ENCODE measurements around the gene DCAF12. TPM values are rescaled to one million over a fixed set of nuclear protein-coding genes. Genes with fewer than 3 reads are reported as not detected.

The DCAF12 gene
- polyA plus RNA-seq, 1 donor from 2014 or later = 37.7 TPM

DNA sequence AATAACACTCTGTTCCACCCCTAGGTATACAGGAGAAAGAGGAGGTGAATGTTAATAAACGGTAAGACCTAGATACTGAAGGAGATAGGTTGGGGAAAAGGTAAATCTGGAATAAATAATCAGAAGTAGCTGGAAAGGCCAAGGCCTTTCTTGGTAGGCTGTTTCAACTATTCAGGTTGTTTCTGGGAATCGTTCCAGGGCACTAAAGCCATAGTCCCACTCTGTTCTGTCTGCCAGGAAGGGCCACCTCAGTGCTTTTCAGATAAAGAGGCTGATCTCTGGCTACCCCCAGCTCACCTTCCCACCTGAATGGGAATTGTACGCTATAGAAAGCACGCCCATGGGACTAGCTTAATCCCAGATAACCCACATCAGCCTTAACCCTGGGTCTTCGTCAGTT is 32.9 kb downstream of the DCAF12 start:
- Histone ChIP-seq H3K4me2 (ENCODE audit: low read length) (no peak overlapping the region), H3F3A (ENCODE audit: insufficient read depth, low read length, poor library complexity, severe bottlenecking) (no peaks in the 10 kb centered on the region), H2AFZ (ENCODE audit: low read depth, low read length) (no peak overlapping the region), H3K9me3 (ENCODE audit: low read length) (no peaks in the 10 kb centered on the region), H4K20me1 (ENCODE audit: insufficient read depth) (no peaks in the 10 kb centered on the region), H3K27ac (ENCODE audit: low read length) (no peak overlapping the region), H3K79me2 (replicated peaks; ENCODE audit: insufficient read depth, low read length) (no peaks in the 10 kb centered on the region), H3K36me3 (ENCODE audit: insufficient read depth, low read length) (no peaks in the 10 kb centered on the region), H3K4me3 (ENCODE audit: low read length) (no peak overlapping the region), H3K9me2 (ENCODE audit: insufficient read depth, low read length) (no peaks in the 10 kb centered on the region), H3K27me3 (ENCODE audit: insufficient read depth, low read depth, low read length) (no peaks in the 10 kb centered on the region), H3K9ac (ENCODE audit: low read length) (no peak overlapping the region)
- TF ChIP-seq EP300 (conservative IDR thresholded peaks at IDR 0.05; ENCODE audit: poor library complexity, severe bottlenecking) = no peak
- TF ChIP-seq, protein P1, sequence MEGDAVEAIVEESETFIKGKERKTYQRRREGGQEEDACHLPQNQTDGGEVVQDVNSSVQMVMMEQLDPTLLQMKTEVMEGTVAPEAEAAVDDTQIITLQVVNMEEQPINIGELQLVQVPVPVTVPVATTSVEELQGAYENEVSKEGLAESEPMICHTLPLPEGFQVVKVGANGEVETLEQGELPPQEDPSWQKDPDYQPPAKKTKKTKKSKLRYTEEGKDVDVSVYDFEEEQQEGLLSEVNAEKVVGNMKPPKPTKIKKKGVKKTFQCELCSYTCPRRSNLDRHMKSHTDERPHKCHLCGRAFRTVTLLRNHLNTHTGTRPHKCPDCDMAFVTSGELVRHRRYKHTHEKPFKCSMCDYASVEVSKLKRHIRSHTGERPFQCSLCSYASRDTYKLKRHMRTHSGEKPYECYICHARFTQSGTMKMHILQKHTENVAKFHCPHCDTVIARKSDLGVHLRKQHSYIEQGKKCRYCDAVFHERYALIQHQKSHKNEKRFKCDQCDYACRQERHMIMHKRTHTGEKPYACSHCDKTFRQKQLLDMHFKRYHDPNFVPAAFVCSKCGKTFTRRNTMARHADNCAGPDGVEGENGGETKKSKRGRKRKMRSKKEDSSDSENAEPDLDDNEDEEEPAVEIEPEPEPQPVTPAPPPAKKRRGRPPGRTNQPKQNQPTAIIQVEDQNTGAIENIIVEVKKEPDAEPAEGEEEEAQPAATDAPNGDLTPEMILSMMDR (IDR thresholded peaks at IDR 0.05; ENCODE audit: poor library complexity, severe bottlenecking) = no peak
- TF ChIP-seq RAD21 (conservative IDR thresholded peaks at IDR 0.05) = no peak
- TF ChIP-seq MXI1 (conservative IDR thresholded peaks at IDR 0.05; ENCODE audit: poor library complexity, severe bottlenecking) = no peak
- no peak for TF ChIP-seq EZH2 (IDR thresholded peaks at IDR 0.05; ENCODE audit: borderline replicate concordance, insufficient read depth, low read length, poor library complexity, severe bottlenecking)
- no peak for TF ChIP-seq SMC3 (conservative IDR thresholded peaks at IDR 0.05; ENCODE audit: poor library complexity)
- TF ChIP-seq REST (IDR thresholded peaks at IDR 0.05; ENCODE audit: borderline replicate concordance) = no peak
- no peak for TF ChIP-seq POLR2AphosphoS5 (IDR thresholded peaks at IDR 0.05)
- TF ChIP-seq TAF1 (IDR thresholded peaks at IDR 0.05; ENCODE audit: low read depth) = no peak

DNA sequence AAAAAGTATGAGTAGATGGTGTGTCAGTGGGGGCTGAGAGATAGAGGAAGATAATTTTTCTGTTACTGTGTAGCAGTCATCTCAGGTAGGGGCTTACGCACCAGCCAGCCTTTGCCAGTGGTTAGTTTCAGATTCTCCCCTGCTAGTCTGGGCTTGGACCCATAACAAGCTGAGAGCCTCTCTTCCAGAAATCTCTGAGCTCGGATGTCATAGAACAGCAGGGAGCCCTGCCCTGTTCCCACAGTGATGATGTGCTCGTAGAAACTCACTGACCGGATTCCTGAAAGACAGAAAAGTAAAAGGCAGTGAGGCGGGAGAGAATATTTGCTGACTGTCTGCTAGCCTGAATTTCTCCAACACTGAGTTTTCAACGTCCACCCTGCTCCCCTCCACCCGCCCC is 37.2 kb downstream of the DCAF12 start:
- no peak overlapping the region for H3K27ac ChIP-seq (ENCODE audit: low read length)
- H3K36me3 ChIP-seq (ENCODE audit: insufficient read depth, low read length) = no peaks in the 10 kb centered on the region
- H3K27me3 ChIP-seq (ENCODE audit: insufficient read depth, low read depth, low read length) = no peaks in the 10 kb centered on the region
- no peaks in the 10 kb centered on the region for H3F3A ChIP-seq (ENCODE audit: insufficient read depth, low read length, poor library complexity, severe bottlenecking)
- no peaks in the 10 kb centered on the region for H3K79me2 ChIP-seq (replicated peaks; ENCODE audit: insufficient read depth, low read length)
- H3K4me3 ChIP-seq (ENCODE audit: low read length) = no peak overlapping the region
- no peaks in the 10 kb centered on the region for H4K20me1 ChIP-seq (ENCODE audit: insufficient read depth)
- H3K9me2 ChIP-seq (ENCODE audit: insufficient read depth, low read length) = no peaks in the 10 kb centered on the region
- no peak overlapping the region for H2AFZ ChIP-seq (ENCODE audit: low read depth, low read length)
- no peaks in the 10 kb centered on the region for H3K9me3 ChIP-seq (ENCODE audit: low read length)
- no peak overlapping the region for H3K4me2 ChIP-seq (ENCODE audit: low read length)
- TF ChIP-seq, protein P1 (IDR thresholded peaks at IDR 0.05; ENCODE audit: poor library complexity, severe bottlenecking) = no peak
- TF ChIP-seq MXI1 (conservative IDR thresholded peaks at IDR 0.05; ENCODE audit: poor library complexity, severe bottlenecking) (no peak), POLR2AphosphoS5 (IDR thresholded peaks at IDR 0.05) (no peak), REST (IDR thresholded peaks at IDR 0.05; ENCODE audit: borderline replicate concordance) (no peak), EP300 (conservative IDR thresholded peaks at IDR 0.05; ENCODE audit: poor library complexity, severe bottlenecking) (no peak), SMC3 (conservative IDR thresholded peaks at IDR 0.05; ENCODE audit: poor library complexity) (no peak), TAF1 (IDR thresholded peaks at IDR 0.05; ENCODE audit: low read depth) (no peak), EZH2 (IDR thresholded peaks at IDR 0.05; ENCODE audit: borderline replicate concordance, insufficient read depth, low read length, poor library complexity, severe bottlenecking) (no peak), RAD21 (conservative IDR thresholded peaks at IDR 0.05) (no peak)
- H3K9ac ChIP-seq (ENCODE audit: low read length) = no peak overlapping the region

All from neural cell (in vitro differentiated cells).